ENCODE measurements around the gene AKR1C4.

DNA sequence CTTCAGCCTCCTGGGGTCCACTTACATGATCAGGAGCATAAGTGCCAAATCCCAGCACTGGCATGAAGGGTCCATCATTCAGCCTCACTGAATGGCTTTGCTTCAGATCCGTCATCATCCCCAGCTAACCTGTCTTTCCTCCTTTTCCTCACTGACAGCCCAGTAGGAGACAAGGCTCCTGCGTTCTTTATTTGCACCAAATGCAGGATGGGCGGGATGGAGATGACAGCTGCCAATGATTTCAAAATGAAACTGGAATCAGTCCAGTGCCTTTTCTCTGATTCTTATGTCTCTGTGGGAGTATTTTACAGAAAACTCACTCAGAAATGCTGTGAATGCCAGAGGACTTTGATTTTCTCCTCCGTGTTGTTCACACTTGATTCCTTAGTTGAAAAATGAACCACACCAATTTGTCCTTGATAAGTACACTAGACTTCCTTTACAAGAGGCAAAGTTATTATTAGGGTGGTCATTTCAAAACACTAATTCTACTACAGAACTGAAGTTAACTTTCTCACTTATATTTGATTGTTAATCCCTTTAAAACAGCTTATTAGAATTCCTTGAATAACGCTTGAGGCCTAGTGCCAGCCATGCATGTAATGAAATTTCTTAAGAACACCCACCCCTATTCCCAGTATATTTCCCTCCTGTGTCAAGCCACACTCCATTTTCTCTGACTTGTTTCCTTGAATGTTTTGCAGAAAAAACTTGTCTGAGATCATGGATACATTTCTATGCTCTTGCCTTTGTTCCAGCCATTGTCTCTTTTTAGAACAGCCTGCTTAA is 11.5 kb upstream of the AKR1C4 start, which contains the start of gene AKR1C8:
- TF ChIP-seq, protein P1, sequence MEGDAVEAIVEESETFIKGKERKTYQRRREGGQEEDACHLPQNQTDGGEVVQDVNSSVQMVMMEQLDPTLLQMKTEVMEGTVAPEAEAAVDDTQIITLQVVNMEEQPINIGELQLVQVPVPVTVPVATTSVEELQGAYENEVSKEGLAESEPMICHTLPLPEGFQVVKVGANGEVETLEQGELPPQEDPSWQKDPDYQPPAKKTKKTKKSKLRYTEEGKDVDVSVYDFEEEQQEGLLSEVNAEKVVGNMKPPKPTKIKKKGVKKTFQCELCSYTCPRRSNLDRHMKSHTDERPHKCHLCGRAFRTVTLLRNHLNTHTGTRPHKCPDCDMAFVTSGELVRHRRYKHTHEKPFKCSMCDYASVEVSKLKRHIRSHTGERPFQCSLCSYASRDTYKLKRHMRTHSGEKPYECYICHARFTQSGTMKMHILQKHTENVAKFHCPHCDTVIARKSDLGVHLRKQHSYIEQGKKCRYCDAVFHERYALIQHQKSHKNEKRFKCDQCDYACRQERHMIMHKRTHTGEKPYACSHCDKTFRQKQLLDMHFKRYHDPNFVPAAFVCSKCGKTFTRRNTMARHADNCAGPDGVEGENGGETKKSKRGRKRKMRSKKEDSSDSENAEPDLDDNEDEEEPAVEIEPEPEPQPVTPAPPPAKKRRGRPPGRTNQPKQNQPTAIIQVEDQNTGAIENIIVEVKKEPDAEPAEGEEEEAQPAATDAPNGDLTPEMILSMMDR (IDR thresholded peaks at IDR 0.05 in 8 of 11, conservative IDR thresholded peaks at IDR 0.05 in 3 of 11): no peak
- TF ChIP-seq POLR2A (IDR thresholded peaks at IDR 0.05) (no peak), POLR2AphosphoS5 (IDR thresholded peaks at IDR 0.05) (no peak)
